ENCODE measurements around the gene ZNF485. TPM values are rescaled to one million over a fixed set of nuclear protein-coding genes. Genes with fewer than 3 reads are reported as not detected.
A peak's percentile ranks its signal among the peaks of the same experiment; 100 is the strongest.

The ZNF485 gene
- total RNA-seq, 1 donor: 2.5 TPM

DNA sequence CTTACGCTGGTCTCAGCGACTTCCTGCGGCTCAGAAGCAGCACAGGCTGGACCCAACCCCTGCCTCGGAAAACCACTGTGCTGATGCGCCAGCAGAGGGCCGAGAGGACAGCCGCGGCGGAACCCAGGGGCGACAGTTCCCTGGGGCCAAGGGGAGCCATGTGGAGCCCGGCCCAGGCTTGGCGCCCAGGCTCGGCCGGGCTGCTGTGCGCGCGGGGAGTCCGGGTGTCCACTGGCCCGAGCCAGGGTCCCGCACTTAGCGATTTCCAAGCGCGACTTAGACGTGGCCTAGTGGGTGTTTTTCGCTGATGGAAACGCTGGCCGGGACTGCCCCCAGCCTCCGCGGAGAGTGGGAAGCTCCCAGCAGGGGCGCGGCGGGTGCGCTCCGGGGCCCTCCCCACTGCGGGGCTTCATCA lies 61.1 kb downstream of the ZNF485 start:
- Histone ChIP-seq H3K9me3 (ENCODE audit: low read depth, low read length) (no peaks in the 10 kb centered on the region), H3K27ac (ENCODE audit: low read depth, low read length) (no peak overlapping the region), H4K20me1 (ENCODE audit: insufficient read depth, low read length) (no peaks in the 10 kb centered on the region), H3K4me2 (ENCODE audit: insufficient read depth, low read length) (peak overlapping the region; percentile 79), H3K4me3 (ENCODE audit: insufficient read depth, low read length) (peak overlapping the region; percentile 67), H2AFZ (ENCODE audit: low read length) (peak overlapping the region; percentile 93), H3K4me1 (ENCODE audit: insufficient read depth, low read length) (peaks cover 6% of the 10 kb centered on the region), H3K79me2 (ENCODE audit: insufficient read depth, low read length) (no peaks in the 10 kb centered on the region), H3K36me3 (ENCODE audit: insufficient read depth, low read length) (no peaks in the 10 kb centered on the region), H3K27me3 (ENCODE audit: insufficient read depth, low read length) (no peaks in the 10 kb centered on the region)
- peak; percentile 98 for DNase-seq (ENCODE audit: insufficient read length, low spot score, missing footprints)
- TF ChIP-seq, protein P1, sequence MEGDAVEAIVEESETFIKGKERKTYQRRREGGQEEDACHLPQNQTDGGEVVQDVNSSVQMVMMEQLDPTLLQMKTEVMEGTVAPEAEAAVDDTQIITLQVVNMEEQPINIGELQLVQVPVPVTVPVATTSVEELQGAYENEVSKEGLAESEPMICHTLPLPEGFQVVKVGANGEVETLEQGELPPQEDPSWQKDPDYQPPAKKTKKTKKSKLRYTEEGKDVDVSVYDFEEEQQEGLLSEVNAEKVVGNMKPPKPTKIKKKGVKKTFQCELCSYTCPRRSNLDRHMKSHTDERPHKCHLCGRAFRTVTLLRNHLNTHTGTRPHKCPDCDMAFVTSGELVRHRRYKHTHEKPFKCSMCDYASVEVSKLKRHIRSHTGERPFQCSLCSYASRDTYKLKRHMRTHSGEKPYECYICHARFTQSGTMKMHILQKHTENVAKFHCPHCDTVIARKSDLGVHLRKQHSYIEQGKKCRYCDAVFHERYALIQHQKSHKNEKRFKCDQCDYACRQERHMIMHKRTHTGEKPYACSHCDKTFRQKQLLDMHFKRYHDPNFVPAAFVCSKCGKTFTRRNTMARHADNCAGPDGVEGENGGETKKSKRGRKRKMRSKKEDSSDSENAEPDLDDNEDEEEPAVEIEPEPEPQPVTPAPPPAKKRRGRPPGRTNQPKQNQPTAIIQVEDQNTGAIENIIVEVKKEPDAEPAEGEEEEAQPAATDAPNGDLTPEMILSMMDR (IDR thresholded peaks at IDR 0.05; ENCODE audit: extremely low read depth, low read depth, low read length): peak; percentile 50

Other genes starting within 250 kb of the ZNF485 start
- not detected in 2 replicates for gene FXYD4, start 234.8 kb upstream of the ZNF485 start, total RNA-seq
- 221 and 229 TPM in 2 replicates for gene HNRNPF, start 197.3 kb upstream of the ZNF485 start, total RNA-seq
- gene ZNF487, start 169.3 kb upstream of the ZNF485 start, total RNA-seq: 8.3 and 9.4 TPM in 2 replicates
- gene ZNF239, start 31.8 kb upstream of the ZNF485 start, total RNA-seq: 4.7 and 5.0 TPM in 2 replicates
- gene ZNF32, start 42.4 kb downstream of the ZNF485 start, total RNA-seq: 34.7 and 36.2 TPM in 2 replicates